ENCODE data around the gene TFPI.

DNA sequence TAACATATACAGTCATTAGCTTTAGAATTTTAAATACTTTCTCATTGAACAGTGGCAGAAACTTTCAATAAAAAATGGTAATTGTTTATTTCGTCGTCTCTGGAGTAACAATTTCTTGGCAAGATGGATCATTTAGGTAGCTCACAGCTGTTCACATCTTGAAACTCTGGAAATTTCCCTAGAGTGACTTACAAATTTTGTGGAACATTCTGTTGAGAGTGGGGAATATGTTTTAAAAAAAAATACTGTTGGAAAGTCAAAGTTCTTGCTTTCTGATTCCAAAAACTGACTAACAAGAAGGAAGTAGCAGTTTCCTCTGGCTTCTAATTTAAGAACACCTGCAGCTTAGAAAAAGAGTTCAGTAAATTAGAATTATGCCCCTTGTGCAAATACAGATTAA lies 95.0 kb downstream of the TFPI start:
- TF ChIP-seq FOXM1 (IDR thresholded peaks at IDR 0.05; ENCODE audit: borderline replicate concordance): no peak
- TF ChIP-seq SUZ12 (IDR thresholded peaks at IDR 0.05): no peak
- no peak for TF ChIP-seq BHLHE40 (IDR thresholded peaks at IDR 0.05; ENCODE audit: borderline replicate concordance)
- no peak for TF ChIP-seq NFRKB (IDR thresholded peaks at IDR 0.05)
- TF ChIP-seq SP1 (IDR thresholded peaks at IDR 0.05): no peak
- TF ChIP-seq ELF4 (IDR thresholded peaks at IDR 0.05): no peak
- no peak for TF ChIP-seq TARDBP (IDR thresholded peaks at IDR 0.05)
- no peak for TF ChIP-seq FOXA1 (IDR thresholded peaks at IDR 0.05)
- no peak for TF ChIP-seq FOXK2 (IDR thresholded peaks at IDR 0.05)
- TF ChIP-seq HDGF (IDR thresholded peaks at IDR 0.05; ENCODE audit: borderline replicate concordance): no peak
- no peak for TF ChIP-seq ZNF384 (IDR thresholded peaks at IDR 0.05)
- no peak for TF ChIP-seq ARNT (IDR thresholded peaks at IDR 0.05)
- TF ChIP-seq PKNOX1 (IDR thresholded peaks at IDR 0.05): no peak
- no peak for TF ChIP-seq L3MBTL2 (conservative IDR thresholded peaks at IDR 0.05)

Data from HEK293T (cell line).